Thyroid gland (tissue), 4 donors: ENCODE measurements around the gene SLC25A33. TPM values are rescaled to one million over a fixed set of nuclear protein-coding genes. Genes with fewer than 3 reads are reported as not detected.
A peak's percentile ranks its signal among the peaks of the same experiment; 100 is the strongest.

ENCODE experiments used
- DNase-seq, 2 donors: peaks; one replicate each; pipeline ENCODE4 v3.0.0-alpha.2; 2019
- H3K27ac ChIP-seq, 3 donors: fragments of 200-600 bp; sonication (generic); 1 replicate in 2 of 3; 2 replicates in 1 of 3; pipeline ENCODE4 v1.5.1; 2016 to 2019; ENCODE audit warnings: mild to moderate bottlenecking in 1 of 3, moderate library complexity in 1 of 3
- H3K27me3 ChIP-seq: fragments of 200-600 bp; sonication (generic); one replicate; pipeline ENCODE4 v1.5.1; 2019
- H3K36me3 ChIP-seq, 2 donors: fragments of 200-600 bp; sonication (generic); one replicate each; pipeline ENCODE4 v1.5.1; 2016 to 2019
- H3K4me1 ChIP-seq, 2 donors: fragments of 200-600 bp; sonication (generic); one replicate each; pipeline ENCODE4 v1.5.1; 2017 to 2019
- H3K4me3 ChIP-seq, 3 donors: fragments of 200-600 bp; sonication (generic); replicated peaks in 1 of 3; 1 replicate in 2 of 3; 2 replicates in 1 of 3; pipeline ENCODE4 v1.5.1; 2016; ENCODE audit warnings: mild to moderate bottlenecking in 1 of 3
- H3K9me3 ChIP-seq: fragments of 200-600 bp; sonication (generic); one replicate; pipeline ENCODE4 v1.5.1; 2017
- CTCF ChIP-seq, 6 experiments: fragments of 200-600 bp in 3 of 6; fragments of 450-650 bp in 3 of 6; sonication (generic) in 3 of 6; IDR thresholded peaks; one replicate each; pipeline ENCODE4 v1.5.1; 2016 to 2019; ENCODE audit warnings: antibody characterized with exemption in 6 of 6, mild to moderate bottlenecking in 2 of 6, inconsistent platforms in 1 of 6, moderate library complexity in 1 of 6
- POLR2A ChIP-seq, 2 donors: fragments of 450-650 bp; IDR thresholded peaks; one replicate each; pipeline ENCODE4 v1.6.1; 2017; ENCODE audit warnings: antibody characterized with exemption in 2 of 2, mild to moderate bottlenecking in 2 of 2, moderate library complexity in 1 of 2
- WGBS, 2 donors: methylation state at CpG; one replicate each; pipeline ENCODE4 v1.1.5; 2017; 5-methylcytosine and 5-hydroxymethylcytosine counted together
- intact Hi-C: fragments of 100-400 bp; cut with DNase I; formaldehyde crosslinking; loops from one replicate; pipeline ENCODE4 v1.15.1; 2023
- total RNA-seq, 4 donors: library from RNA; depleted of rRNA; stranded (reverse); fragments of >200 nt; gene quantifications; one replicate each; pipeline ENCODE4 v1.2.3, GENCODE V29; 2016

The SLC25A33 gene
- total RNA-seq, 4 donors from 2014 or later: 10.6 to 16.6 (median 14.7) TPM

- no peak overlapping the region for H3K4me3 ChIP-seq
- WGBS, 2 donors: 64 to 65% methylated on average over 14 of the region's 25 CpGs
- no peaks in the 10 kb centered on the region for H3K9me3 ChIP-seq
- H3K36me3 ChIP-seq: peaks cover 0 to 5% of the 10 kb centered on the region in 2 donors
- peak overlapping the region in 1 of 3 donors; percentile 24 for H3K27ac ChIP-seq
- peaks cover 17 to 31% of the 10 kb centered on the region in 2 donors for H3K4me1 ChIP-seq
- no peaks in the 10 kb centered on the region for H3K27me3 ChIP-seq
- intact Hi-C loops: no loop called here
- peak; percentile 70 to 76 for DNase-seq
- TF ChIP-seq CTCF (IDR thresholded peaks at IDR 0.05): no peak
- no peak for TF ChIP-seq POLR2A (IDR thresholded peaks at IDR 0.05)
Measured at GRCh38 chr1:9593492-9594465, 54.5 kb downstream of the SLC25A33 start.

GRCh38 chr1:9594471-9595155 is 55.3 kb downstream of the SLC25A33 start:
- peaks cover 13 to 27% of the 10 kb centered on the region in 2 donors for H3K4me1 ChIP-seq
- WGBS, 2 donors: 92 to 96% methylated on average over 10 to 17 of the region's 20 CpGs
- H3K27me3 ChIP-seq: no peaks in the 10 kb centered on the region
- no peak for TF ChIP-seq POLR2A (IDR thresholded peaks at IDR 0.05)
- TF ChIP-seq CTCF (IDR thresholded peaks at IDR 0.05): no peak
- H3K9me3 ChIP-seq: no peaks in the 10 kb centered on the region
- intact Hi-C loops: no loop called here
- peaks cover 0 to 6% of the 10 kb centered on the region in 2 donors for H3K36me3 ChIP-seq
- no peak overlapping the region for H3K4me3 ChIP-seq
- no peak overlapping the region for H3K27ac ChIP-seq
- no peak for DNase-seq

GRCh38 chr1:9595156-9595967 is 56.1 kb downstream of the SLC25A33 start:
- intact Hi-C loops: no loop called here
- H3K27ac ChIP-seq: no peak overlapping the region
- peaks cover 6 to 20% of the 10 kb centered on the region in 2 donors for H3K4me1 ChIP-seq
- TF ChIP-seq POLR2A (IDR thresholded peaks at IDR 0.05): no peak
- no peak for TF ChIP-seq CTCF (IDR thresholded peaks at IDR 0.05)
- no peaks in the 10 kb centered on the region for H3K27me3 ChIP-seq
- WGBS, 2 donors: 92 to 98% methylated on average over 9 to 12 of the region's 17 CpGs
- no peaks in the 10 kb centered on the region for H3K9me3 ChIP-seq
- H3K36me3 ChIP-seq: peaks cover 0 to 10% of the 10 kb centered on the region in 2 donors
- H3K4me3 ChIP-seq: no peak overlapping the region
- no peak for DNase-seq

GRCh38 chr1:9595968-9596340 is 56.7 kb downstream of the SLC25A33 start:
- H3K27me3 ChIP-seq: no peaks in the 10 kb centered on the region
- H3K9me3 ChIP-seq: no peaks in the 10 kb centered on the region
- H3K36me3 ChIP-seq: peaks cover 0 to 16% of the 10 kb centered on the region in 2 donors
- H3K4me3 ChIP-seq: no peak overlapping the region
- DNase-seq: no peak
- 86 to 90% methylated on average over 10 to 12 of the region's 12 CpGs for WGBS, 2 donors
- TF ChIP-seq POLR2A (IDR thresholded peaks at IDR 0.05): no peak
- TF ChIP-seq CTCF (IDR thresholded peaks at IDR 0.05): no peak
- peaks cover 6 to 17% of the 10 kb centered on the region in 2 donors for H3K4me1 ChIP-seq
- intact Hi-C loops: no loop called here
- no peak overlapping the region for H3K27ac ChIP-seq
